ENCODE results near the gene LHFPL6. TPM values are rescaled to one million over a fixed set of nuclear protein-coding genes. Genes with fewer than 3 reads are reported as not detected.

The LHFPL6 gene
- total and polyA plus RNA-seq, 9 of the 15 experiments (the other 6 are each of a cell fraction or from before 2014, with no cell fraction given): 0.18 TPM; not detected in 8

DNA sequence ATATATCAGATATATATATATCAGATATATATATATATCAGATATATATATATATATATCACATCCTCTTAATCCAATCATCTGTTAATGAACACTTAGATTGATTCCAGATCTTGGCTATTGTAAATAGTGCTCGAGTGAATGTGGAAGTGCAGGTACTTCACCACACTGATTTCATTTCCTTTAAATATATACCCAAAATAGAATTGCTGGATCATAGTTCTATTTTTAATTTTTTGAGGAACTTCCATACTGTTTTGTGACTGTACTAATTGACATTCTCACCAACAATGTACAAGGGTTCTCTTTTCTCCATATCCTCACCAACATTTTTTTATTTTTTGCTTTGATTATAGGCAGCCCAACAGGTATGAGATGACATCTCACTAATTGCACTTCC is 287.2 kb downstream of the LHFPL6 start (continued):
- TF ChIP-seq, protein P1, sequence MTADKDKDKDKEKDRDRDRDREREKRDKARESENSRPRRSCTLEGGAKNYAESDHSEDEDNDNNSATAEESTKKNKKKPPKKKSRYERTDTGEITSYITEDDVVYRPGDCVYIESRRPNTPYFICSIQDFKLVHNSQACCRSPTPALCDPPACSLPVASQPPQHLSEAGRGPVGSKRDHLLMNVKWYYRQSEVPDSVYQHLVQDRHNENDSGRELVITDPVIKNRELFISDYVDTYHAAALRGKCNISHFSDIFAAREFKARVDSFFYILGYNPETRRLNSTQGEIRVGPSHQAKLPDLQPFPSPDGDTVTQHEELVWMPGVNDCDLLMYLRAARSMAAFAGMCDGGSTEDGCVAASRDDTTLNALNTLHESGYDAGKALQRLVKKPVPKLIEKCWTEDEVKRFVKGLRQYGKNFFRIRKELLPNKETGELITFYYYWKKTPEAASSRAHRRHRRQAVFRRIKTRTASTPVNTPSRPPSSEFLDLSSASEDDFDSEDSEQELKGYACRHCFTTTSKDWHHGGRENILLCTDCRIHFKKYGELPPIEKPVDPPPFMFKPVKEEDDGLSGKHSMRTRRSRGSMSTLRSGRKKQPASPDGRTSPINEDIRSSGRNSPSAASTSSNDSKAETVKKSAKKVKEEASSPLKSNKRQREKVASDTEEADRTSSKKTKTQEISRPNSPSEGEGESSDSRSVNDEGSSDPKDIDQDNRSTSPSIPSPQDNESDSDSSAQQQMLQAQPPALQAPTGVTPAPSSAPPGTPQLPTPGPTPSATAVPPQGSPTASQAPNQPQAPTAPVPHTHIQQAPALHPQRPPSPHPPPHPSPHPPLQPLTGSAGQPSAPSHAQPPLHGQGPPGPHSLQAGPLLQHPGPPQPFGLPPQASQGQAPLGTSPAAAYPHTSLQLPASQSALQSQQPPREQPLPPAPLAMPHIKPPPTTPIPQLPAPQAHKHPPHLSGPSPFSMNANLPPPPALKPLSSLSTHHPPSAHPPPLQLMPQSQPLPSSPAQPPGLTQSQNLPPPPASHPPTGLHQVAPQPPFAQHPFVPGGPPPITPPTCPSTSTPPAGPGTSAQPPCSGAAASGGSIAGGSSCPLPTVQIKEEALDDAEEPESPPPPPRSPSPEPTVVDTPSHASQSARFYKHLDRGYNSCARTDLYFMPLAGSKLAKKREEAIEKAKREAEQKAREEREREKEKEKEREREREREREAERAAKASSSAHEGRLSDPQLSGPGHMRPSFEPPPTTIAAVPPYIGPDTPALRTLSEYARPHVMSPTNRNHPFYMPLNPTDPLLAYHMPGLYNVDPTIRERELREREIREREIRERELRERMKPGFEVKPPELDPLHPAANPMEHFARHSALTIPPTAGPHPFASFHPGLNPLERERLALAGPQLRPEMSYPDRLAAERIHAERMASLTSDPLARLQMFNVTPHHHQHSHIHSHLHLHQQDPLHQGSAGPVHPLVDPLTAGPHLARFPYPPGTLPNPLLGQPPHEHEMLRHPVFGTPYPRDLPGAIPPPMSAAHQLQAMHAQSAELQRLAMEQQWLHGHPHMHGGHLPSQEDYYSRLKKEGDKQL (CRISPR knock-in tag; IDR thresholded peaks at IDR 0.05; ENCODE audit: borderline replicate concordance): no peak
- TF ChIP-seq ZBTB8A (IDR thresholded peaks at IDR 0.05; ENCODE audit: partially characterized antibody) (no peak), PML (IDR thresholded peaks at IDR 0.05; ENCODE audit: low read length) (no peak), ZFP30 (CRISPR knock-in tag; IDR thresholded peaks at IDR 0.05; ENCODE audit: borderline replicate concordance) (no peak), SIX5 (IDR thresholded peaks at IDR 0.05; ENCODE audit: borderline replicate concordance in 1 of 2, insufficient read depth in 1 of 2, low read depth in 1 of 2, low read length in 2 of 2) (no peak), ZFP36 (IDR thresholded peaks at IDR 0.05; ENCODE audit: low read depth, low read length, partially characterized antibody) (no peak), SAFB (IDR thresholded peaks at IDR 0.05; ENCODE audit: borderline replicate concordance, low read depth, low read length) (no peak), NUFIP1 (IDR thresholded peaks at IDR 0.05; ENCODE audit: partially characterized antibody) (no peak), MCM5 (IDR thresholded peaks at IDR 0.05; ENCODE audit: low read depth) (no peak), POLR2AphosphoS5 (IDR thresholded peaks at IDR 0.05; ENCODE audit: control insufficient read depth, insufficient read depth, low read depth, low read length) (no peak)
- TF ChIP-seq, protein P2, sequence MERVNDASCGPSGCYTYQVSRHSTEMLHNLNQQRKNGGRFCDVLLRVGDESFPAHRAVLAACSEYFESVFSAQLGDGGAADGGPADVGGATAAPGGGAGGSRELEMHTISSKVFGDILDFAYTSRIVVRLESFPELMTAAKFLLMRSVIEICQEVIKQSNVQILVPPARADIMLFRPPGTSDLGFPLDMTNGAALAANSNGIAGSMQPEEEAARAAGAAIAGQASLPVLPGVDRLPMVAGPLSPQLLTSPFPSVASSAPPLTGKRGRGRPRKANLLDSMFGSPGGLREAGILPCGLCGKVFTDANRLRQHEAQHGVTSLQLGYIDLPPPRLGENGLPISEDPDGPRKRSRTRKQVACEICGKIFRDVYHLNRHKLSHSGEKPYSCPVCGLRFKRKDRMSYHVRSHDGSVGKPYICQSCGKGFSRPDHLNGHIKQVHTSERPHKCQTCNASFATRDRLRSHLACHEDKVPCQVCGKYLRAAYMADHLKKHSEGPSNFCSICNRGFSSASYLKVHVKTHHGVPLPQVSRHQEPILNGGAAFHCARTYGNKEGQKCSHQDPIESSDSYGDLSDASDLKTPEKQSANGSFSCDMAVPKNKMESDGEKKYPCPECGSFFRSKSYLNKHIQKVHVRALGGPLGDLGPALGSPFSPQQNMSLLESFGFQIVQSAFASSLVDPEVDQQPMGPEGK (CRISPR knock-in tag; IDR thresholded peaks at IDR 0.05; ENCODE audit: borderline replicate concordance): no peak
- TF ChIP-seq, protein P3, sequence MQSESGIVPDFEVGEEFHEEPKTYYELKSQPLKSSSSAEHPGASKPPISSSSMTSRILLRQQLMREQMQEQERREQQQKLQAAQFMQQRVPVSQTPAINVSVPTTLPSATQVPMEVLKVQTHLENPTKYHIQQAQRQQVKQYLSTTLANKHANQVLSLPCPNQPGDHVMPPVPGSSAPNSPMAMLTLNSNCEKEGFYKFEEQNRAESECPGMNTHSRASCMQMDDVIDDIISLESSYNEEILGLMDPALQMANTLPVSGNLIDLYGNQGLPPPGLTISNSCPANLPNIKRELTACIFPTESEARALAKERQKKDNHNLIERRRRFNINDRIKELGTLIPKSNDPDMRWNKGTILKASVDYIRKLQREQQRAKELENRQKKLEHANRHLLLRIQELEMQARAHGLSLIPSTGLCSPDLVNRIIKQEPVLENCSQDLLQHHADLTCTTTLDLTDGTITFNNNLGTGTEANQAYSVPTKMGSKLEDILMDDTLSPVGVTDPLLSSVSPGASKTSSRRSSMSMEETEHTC (IDR thresholded peaks at IDR 0.05): no peak
